GM18951 (cell line): ENCODE measurements around the gene CD2BP2.
"Not testable (repeated sequence)": the region's sequence is repeated elsewhere in the genome, so short reads cannot be mapped to it uniquely, and the experiment has no call there.

Experiments
- POLR2A ChIP-seq: IDR thresholded peaks from 4 replicates; pipeline ENCODE4 v1.6.1; 2011; ENCODE audit warnings: mild to moderate bottlenecking; ENCODE audit not compliant: insufficient read length, insufficient read depth; ENCODE audit errors: extremely low read depth
- in situ Hi-C: fragments of 300-500 bp; cut with MboI; formaldehyde crosslinking; loops from one replicate; pipeline ENCODE4 v1.12.0; 2022; ENCODE audit warnings: low sequenced_read_pairs, mixed read lengths, inconsistent platforms; ENCODE audit not compliant: unreplicated experiment

Gene CD2BP2

DNA sequence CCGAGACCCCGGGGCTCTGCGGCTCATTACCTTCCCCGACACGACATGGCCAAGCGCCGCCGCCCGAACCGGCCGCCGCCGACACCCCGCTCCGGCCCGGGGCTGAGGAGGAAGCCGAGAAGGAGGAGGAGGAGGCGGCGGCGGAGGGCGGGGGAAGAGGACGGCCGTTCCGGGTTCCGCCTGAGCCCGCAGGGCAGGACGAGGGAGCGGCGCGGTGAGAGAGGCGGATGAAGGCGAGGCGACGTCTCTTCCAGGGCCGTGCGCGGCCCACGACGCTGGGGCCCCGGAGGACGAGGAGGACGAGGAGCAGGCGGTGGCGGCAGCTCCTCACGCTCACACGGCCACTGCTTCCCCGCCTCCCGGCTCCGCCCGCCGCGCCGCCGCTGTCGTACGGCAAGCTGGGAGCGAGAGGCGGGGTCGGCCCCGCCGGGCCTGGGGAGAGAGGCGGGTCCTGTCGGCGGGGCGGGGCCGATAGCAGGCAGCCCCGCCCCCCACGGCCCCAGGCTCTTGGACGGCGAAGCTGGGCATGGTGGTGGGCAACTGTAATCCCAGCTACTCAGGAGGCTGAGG lies 20.0 kb downstream of the CD2BP2 start:
- peak; percentile 72 for TF ChIP-seq POLR2A

DNA sequence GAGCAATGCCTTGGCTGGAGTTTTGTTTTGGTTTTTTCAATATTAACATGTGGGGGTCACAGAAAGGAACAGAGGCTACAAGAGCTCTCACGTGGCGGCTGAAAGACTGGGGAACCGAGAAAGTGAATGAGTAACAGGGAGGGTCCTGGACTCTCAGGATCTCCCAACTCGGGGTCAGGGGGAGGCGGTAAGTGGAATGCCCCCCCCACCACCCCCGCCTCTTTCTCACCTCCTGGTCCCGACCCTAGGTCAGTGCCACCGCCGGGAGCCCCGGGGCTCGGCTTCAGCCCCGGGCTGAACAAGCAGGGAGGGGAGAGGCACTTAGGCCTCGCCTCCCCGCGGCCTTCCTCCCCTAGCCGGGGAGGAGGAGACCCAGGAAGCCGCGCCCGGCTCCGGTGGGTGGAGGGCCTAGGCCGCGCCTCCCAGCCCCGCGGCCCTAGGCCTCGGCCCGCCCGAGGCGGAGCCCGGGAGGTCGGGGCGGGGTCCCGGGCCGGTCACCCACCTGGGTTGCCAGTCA lies 20.6 kb downstream of the CD2BP2 start:
- peak; percentile 5 for TF ChIP-seq POLR2A
- in situ Hi-C loops = not testable (repeated sequence)

More for the DNA sequence above, 20.0 kb downstream of the CD2BP2 start:
- in situ Hi-C loops = not testable (repeated sequence)

DNA sequence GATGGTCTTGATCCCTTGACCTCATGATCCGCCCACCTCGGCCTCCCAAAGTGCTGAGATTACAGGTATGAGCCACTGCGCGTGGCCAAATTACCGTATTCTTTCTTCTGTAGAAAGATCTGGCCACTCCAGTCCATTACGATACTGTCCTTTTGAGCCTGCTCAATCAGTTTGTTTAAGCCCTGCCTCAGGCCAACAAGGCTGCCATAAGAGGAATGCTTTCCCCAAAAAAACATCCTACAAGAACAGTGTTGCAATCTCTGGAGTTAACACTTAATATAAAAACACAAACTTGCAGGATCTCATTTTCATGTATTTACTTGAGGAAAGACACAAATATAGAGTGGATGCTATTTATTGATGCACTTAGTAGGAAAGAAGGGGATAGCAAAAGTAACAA lies 30.9 kb downstream of the CD2BP2 start:
- in situ Hi-C loops = loop anchor here (5.0 kb wide), 1 partner anchor 742 kb away; no protein-coding TSS in a partner anchor

DNA sequence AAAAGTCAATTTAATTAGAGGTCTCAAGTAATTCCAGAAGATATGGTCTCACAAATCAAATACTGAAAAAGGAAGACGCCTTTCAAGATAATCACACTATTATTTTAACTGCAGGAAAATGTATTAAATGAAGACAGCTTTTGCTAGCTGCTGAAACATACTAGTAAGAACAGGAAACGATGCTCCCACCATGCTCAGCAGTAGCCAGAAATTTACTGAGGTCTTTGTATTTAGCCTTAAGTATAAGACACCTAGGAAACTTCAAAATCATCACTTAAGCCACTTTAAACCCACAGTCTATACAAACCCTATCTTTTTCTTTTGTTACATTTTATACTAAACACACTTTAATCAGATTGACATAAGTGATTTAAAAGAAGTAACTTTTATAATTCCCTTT lies 36.5 kb downstream of the CD2BP2 start:
- in situ Hi-C loops = not testable (repeated sequence)

DNA sequence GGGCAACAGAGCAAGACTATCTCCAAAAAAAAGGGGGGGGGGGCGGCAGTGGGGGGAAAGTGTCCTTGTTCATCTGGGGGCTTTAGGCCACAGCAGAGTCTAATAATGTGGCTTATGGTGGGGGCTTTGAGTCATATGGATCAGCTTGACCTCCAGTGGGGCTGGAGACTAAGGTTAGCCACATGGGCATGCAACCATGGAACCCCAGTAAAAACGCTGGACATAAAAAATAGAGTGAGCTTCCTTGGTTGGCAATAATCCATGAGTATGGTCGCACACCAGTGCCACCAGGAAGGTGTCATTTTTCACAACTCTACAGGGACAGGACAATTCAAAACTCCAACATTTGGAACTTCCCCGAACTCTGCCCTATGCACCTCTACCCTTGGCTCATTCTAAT lies 44.2 kb downstream of the CD2BP2 start:
- in situ Hi-C loops = not testable (repeated sequence)

DNA sequence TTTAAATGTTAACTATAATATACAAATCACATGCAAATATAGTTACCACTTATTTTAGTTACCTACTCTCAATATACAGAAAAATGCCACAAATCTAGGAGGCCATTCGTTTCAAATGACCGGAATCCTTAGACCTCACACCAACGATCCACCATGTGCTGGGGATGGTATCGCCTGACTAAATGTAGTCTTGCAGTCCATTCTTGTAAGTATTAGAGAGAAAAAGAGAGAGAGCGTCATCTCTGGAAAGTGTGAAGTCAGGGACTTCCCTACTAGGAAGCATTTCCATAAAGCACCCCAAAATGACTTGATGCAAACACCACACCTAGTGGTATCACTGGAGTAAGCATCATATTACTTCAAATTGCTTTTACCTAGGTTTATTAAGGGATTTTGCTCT lies 45.9 kb downstream of the CD2BP2 start:
- in situ Hi-C loops = not testable (repeated sequence)
